H9 (cell line): Measurements from ENCODE around the gene VGLL1. TPM values are rescaled to one million over a fixed set of nuclear protein-coding genes. Genes with fewer than 3 reads are reported as not detected.

Source experiments
- DNase-seq: peaks from one replicate; pipeline ENCODE4 v3.0.0-alpha.2; 2017
- H2AFZ ChIP-seq: one replicate; pipeline ENCODE4 v1.6.1; 2013; ENCODE audit warnings: mild to moderate bottlenecking, low read length, control low read depth, moderate library complexity
- H2AK5ac ChIP-seq: 2 replicates; pipeline ENCODE4 v1.6.1; 2013; ENCODE audit warnings: low read length, control low read depth, mixed read lengths; ENCODE audit not compliant: insufficient read length
- H2BK120ac ChIP-seq: one replicate; pipeline ENCODE4 v1.6.1; 2013; ENCODE audit warnings: low read depth, mild to moderate bottlenecking, low read length, control low read depth, inconsistent platforms; ENCODE audit not compliant: poor library complexity, severe bottlenecking
- H2BK12ac ChIP-seq: 2 replicates; pipeline ENCODE4 v1.6.1; 2013; ENCODE audit warnings: low read length, control low read depth, mixed read lengths, low read depth; ENCODE audit not compliant: insufficient read length
- H2BK15ac ChIP-seq: 2 replicates; pipeline ENCODE4 v1.6.1; 2013; ENCODE audit warnings: low read depth, low read length, control low read depth
- H2BK20ac ChIP-seq: one replicate; pipeline ENCODE4 v1.6.1; 2013; ENCODE audit warnings: low read depth, mild to moderate bottlenecking, low read length, control low read depth, inconsistent platforms; ENCODE audit not compliant: poor library complexity, severe bottlenecking
- H2BK5ac ChIP-seq: 2 replicates; pipeline ENCODE4 v1.6.1; 2013; ENCODE audit warnings: low read length, control low read depth, mixed read lengths; ENCODE audit not compliant: insufficient read length
- H3K14ac ChIP-seq: 2 replicates; pipeline ENCODE4 v1.6.1; 2013; ENCODE audit warnings: low read length, control low read depth; ENCODE audit not compliant: insufficient read depth
- H3K18ac ChIP-seq: 2 replicates; pipeline ENCODE4 v1.6.1; 2013; ENCODE audit warnings: low read depth, mild to moderate bottlenecking, mixed read lengths, low read length, control low read depth; ENCODE audit not compliant: insufficient read length
- H3K23ac ChIP-seq: 2 replicates; pipeline ENCODE4 v1.6.1; 2013; ENCODE audit warnings: low read length, control low read depth, mixed read lengths, low read depth; ENCODE audit not compliant: insufficient read length
- H3K23me2 ChIP-seq: 2 replicates; pipeline ENCODE4 v1.6.1; 2013; ENCODE audit warnings: low read depth, mild to moderate bottlenecking, mixed read lengths, low read length, control low read depth; ENCODE audit not compliant: insufficient read length, poor library complexity, severe bottlenecking
- H3K27ac ChIP-seq: 2 replicates; pipeline ENCODE4 v1.5.1; 2013; ENCODE audit warnings: low read length, control low read depth, mixed read lengths, low read depth; ENCODE audit not compliant: insufficient read length
- H3K27me3 ChIP-seq: 2 replicates; pipeline ENCODE4 v1.6.1; 2013; ENCODE audit warnings: low read length, control low read depth, inconsistent platforms; ENCODE audit not compliant: insufficient read depth
- H3K4ac ChIP-seq: 2 replicates; pipeline ENCODE4 v1.6.1; 2013; ENCODE audit warnings: low read depth, mild to moderate bottlenecking, control low read depth, inconsistent platforms, low read length, moderate library complexity
- H3K4me1 ChIP-seq: 2 replicates; pipeline ENCODE4 v1.6.1; 2013; ENCODE audit warnings: low read length, control low read depth, inconsistent platforms; ENCODE audit not compliant: insufficient read depth
- H3K4me2 ChIP-seq: 2 replicates; pipeline ENCODE4 v1.6.1; 2013; ENCODE audit warnings: low read length, control low read depth, mixed read lengths; ENCODE audit not compliant: insufficient read length, insufficient read depth
- H3K56ac ChIP-seq: 2 replicates; pipeline ENCODE4 v1.6.1; 2013; ENCODE audit warnings: low read depth, mild to moderate bottlenecking, mixed read lengths, low read length, control low read depth; ENCODE audit not compliant: insufficient read length
- H3K79me1 ChIP-seq: 2 replicates; pipeline ENCODE4 v1.6.1; 2013; ENCODE audit warnings: low read depth, mild to moderate bottlenecking, moderate library complexity, low read length, control low read depth, inconsistent platforms; ENCODE audit not compliant: insufficient read depth, poor library complexity, severe bottlenecking
- H3K79me2 ChIP-seq: 2 replicates; pipeline ENCODE4 v1.6.1; 2013; ENCODE audit warnings: low read length, control low read depth, inconsistent platforms; ENCODE audit not compliant: insufficient read depth
- H3K9ac ChIP-seq: 2 replicates; pipeline ENCODE4 v1.6.1; 2013; ENCODE audit warnings: low read length, control low read depth, mixed read lengths; ENCODE audit not compliant: insufficient read length; ENCODE audit errors: extremely low read depth
- H3K9me3 ChIP-seq: one replicate; pipeline ENCODE4 v1.6.1; 2013; ENCODE audit warnings: low read depth, low read length, inconsistent platforms; ENCODE audit not compliant: control insufficient read depth
- H3T11ph ChIP-seq: one replicate; pipeline ENCODE4 v1.6.1; 2013; ENCODE audit warnings: mild to moderate bottlenecking, low read length, control low read depth, inconsistent platforms
- H4K20me1 ChIP-seq: one replicate; pipeline ENCODE4 v1.6.1; 2013; ENCODE audit not compliant: control insufficient read depth, insufficient read length, insufficient read depth
- H4K5ac ChIP-seq: 2 replicates; pipeline ENCODE4 v1.6.1; 2013; ENCODE audit warnings: low read depth, mild to moderate bottlenecking, mixed read lengths, low read length, control low read depth; ENCODE audit not compliant: insufficient read length
- H4K8ac ChIP-seq: replicated peaks from 2 replicates; pipeline ENCODE4 v1.6.1; 2013; ENCODE audit warnings: low read length, control low read depth, mixed read lengths, low read depth; ENCODE audit not compliant: insufficient read length
- H4K91ac ChIP-seq: 2 replicates; pipeline ENCODE4 v1.6.1; 2013; ENCODE audit warnings: low read depth, mild to moderate bottlenecking, moderate library complexity, mixed read lengths, low read length, control low read depth; ENCODE audit not compliant: insufficient read length
- H3K27ac Mint-ChIP-seq, 3 experiments: 2 replicates in 2 of 3; 3 replicates in 1 of 3; pipeline ENCODE4 v1.8.0; 2020 to 2021; ENCODE audit warnings: mixed read lengths in 3 of 3, mild to moderate bottlenecking in 1 of 3, moderate library complexity in 1 of 3
- H3K27me3 Mint-ChIP-seq: 2 replicates; pipeline ENCODE4 v1.8.0; 2021; ENCODE audit warnings: low read depth, mild to moderate bottlenecking, moderate library complexity, mixed read lengths
- H3K36me3 Mint-ChIP-seq, 3 experiments: 2 replicates in 2 of 3; 3 replicates in 1 of 3; pipeline ENCODE4 v1.8.0; 2020 to 2021; ENCODE audit warnings: low read depth in 3 of 3, mixed read lengths in 3 of 3; ENCODE audit not compliant: insufficient read depth in 1 of 3
- H3K4me1 Mint-ChIP-seq, 2 experiments: 2 replicates each; pipeline ENCODE4 v1.8.0; 2020; ENCODE audit warnings: mixed read lengths in 2 of 2
- H3K4me3 Mint-ChIP-seq, 2 experiments: 2 replicates in 1 of 2; 3 replicates in 1 of 2; pipeline ENCODE4 v1.8.0; 2020 to 2021; ENCODE audit warnings: mild to moderate bottlenecking in 2 of 2, mixed read lengths in 2 of 2, moderate library complexity in 1 of 2
- H3K9me3 Mint-ChIP-seq, 2 experiments: 2 replicates in 1 of 2; 3 replicates in 1 of 2; pipeline ENCODE4 v1.8.0; 2020; ENCODE audit warnings: mild to moderate bottlenecking in 2 of 2, mixed read lengths in 2 of 2, moderate library complexity in 1 of 2
- CTCF ChIP-seq: fragments of 200-600 bp; sonication (generic); conservative IDR thresholded peaks from 3 replicates; pipeline ENCODE4 v1.8.0; 2021; ENCODE audit warnings: antibody characterized with exemption, mild to moderate bottlenecking
- WGBS: extraction: QIAGEN DNeasy Blood & Tissue Kit; methylation state at CpG from one replicate; pipeline ENCODE4 v1.1.7; 2013; ENCODE audit warnings: missing lambda C conversion rate, low lambda C conversion rate, mixed read lengths; ENCODE audit not compliant: insufficient read length; ENCODE audit errors: extremely low coverage; 5-methylcytosine and 5-hydroxymethylcytosine counted together
- total RNA-seq: library from RNA; stranded (reverse); gene quantifications from 2 replicates; pipeline ENCODE4 v1.2.1, GENCODE V29; 2021

The VGLL1 gene
- total RNA-seq, 1 experiment from 2014 or later, result not detected

- Histone ChIP-seq H3K4me2 (no peak overlapping the region), H3K4me1 (no peaks in the 10 kb centered on the region), H3K27me3 (no peaks in the 10 kb centered on the region), H2BK5ac (no peak overlapping the region), H2BK120ac (no peak overlapping the region), H3K79me2 (no peaks in the 10 kb centered on the region), H2AFZ (no peak overlapping the region), H2AK5ac (no peak overlapping the region), H3K14ac (no peak overlapping the region), H3K56ac (no peak overlapping the region), H3K9me3 (peaks cover 33% of the 10 kb centered on the region), H2BK12ac (no peak overlapping the region), H4K8ac (no peak overlapping the region), H2BK20ac (no peak overlapping the region), H3K23ac (no peak overlapping the region), H3K79me1 (no peaks in the 10 kb centered on the region), H4K20me1 (no peaks in the 10 kb centered on the region), H3T11ph (no peak overlapping the region), H4K5ac (no peak overlapping the region), H3K18ac (no peak overlapping the region), H3K9ac (no peak overlapping the region), H2BK15ac (no peak overlapping the region), H3K27ac (no peak overlapping the region), H3K23me2 (no peaks in the 10 kb centered on the region), H4K91ac (no peak overlapping the region), H3K4ac (no peak overlapping the region)
- Mint-ChIP-seq H3K36me3 (no peaks in the 10 kb centered on the region; a peak in 1 of 7 replicates), H3K4me3 (no peak overlapping the region), H3K27me3 (peaks cover 30% of the 10 kb centered on the region), H3K27ac (no peak overlapping the region), H3K9me3 (peaks cover 60 to 65% of the 10 kb centered on the region in 2 experiments), H3K4me1 (no peaks in the 10 kb centered on the region)
- 100% methylated on average over 1 of the region's 5 CpGs for WGBS
- no peak for TF ChIP-seq CTCF
- no peak for DNase-seq
Measured at GRCh38 chrX:136488706-136489105, 43.3 kb upstream of the VGLL1 start.
